Esophagus squamous epithelium (tissue), 4 donors: ENCODE measurements around the gene QRICH1.

Experiments used
- CTCF ChIP-seq, 6 experiments: fragments of 450-650 bp in 4 of 6; fragments of 200-600 bp in 2 of 6; sonication (generic) in 2 of 6; IDR thresholded peaks; one replicate each; pipeline ENCODE4 v1.5.1; 2016 to 2019; ENCODE audit warnings: antibody characterized with exemption in 6 of 6, mild to moderate bottlenecking in 4 of 6, moderate library complexity in 4 of 6
- POLR2A ChIP-seq, 4 donors: fragments of 450-650 bp; IDR thresholded peaks; one replicate each; pipeline ENCODE4 v1.6.1; 2017; ENCODE audit warnings: antibody characterized with exemption in 4 of 4, mild to moderate bottlenecking in 4 of 4, moderate library complexity in 3 of 4

GRCh38 chr3:49057268-49057667 is 36.6 kb downstream of the QRICH1 start:
- TF ChIP-seq CTCF (IDR thresholded peaks at IDR 0.05) (no peak), POLR2A (IDR thresholded peaks at IDR 0.05) (no peak)
